NB4 (cell line): ENCODE measurements around the gene PRAMEF17.
"Not testable (repeated sequence)": the region's sequence is repeated elsewhere in the genome, so short reads cannot be mapped to it uniquely, and the experiment has no call there.

ENCODE experiments used
- MYC ChIP-seq: IDR thresholded peaks from 2 replicates; pipeline ENCODE4 v1.6.1; 2011; ENCODE audit warnings: low read depth, low read length
- POLR2A ChIP-seq: IDR thresholded peaks from 2 replicates; pipeline ENCODE4 v1.6.1; 2011; ENCODE audit warnings: mild to moderate bottlenecking; ENCODE audit not compliant: insufficient read length; ENCODE audit errors: extremely low read depth
- TF ChIP-seq, protein P1 (sequence below): IDR thresholded peaks from one replicate; pipeline ENCODE4 v1.5.1; 2012; ENCODE audit warnings: low read depth, low read length
- TF ChIP-seq, protein P2 (sequence below): IDR thresholded peaks from 2 replicates; pipeline ENCODE4 v1.6.1; 2011; ENCODE audit warnings: low read depth, low read length

DNA sequence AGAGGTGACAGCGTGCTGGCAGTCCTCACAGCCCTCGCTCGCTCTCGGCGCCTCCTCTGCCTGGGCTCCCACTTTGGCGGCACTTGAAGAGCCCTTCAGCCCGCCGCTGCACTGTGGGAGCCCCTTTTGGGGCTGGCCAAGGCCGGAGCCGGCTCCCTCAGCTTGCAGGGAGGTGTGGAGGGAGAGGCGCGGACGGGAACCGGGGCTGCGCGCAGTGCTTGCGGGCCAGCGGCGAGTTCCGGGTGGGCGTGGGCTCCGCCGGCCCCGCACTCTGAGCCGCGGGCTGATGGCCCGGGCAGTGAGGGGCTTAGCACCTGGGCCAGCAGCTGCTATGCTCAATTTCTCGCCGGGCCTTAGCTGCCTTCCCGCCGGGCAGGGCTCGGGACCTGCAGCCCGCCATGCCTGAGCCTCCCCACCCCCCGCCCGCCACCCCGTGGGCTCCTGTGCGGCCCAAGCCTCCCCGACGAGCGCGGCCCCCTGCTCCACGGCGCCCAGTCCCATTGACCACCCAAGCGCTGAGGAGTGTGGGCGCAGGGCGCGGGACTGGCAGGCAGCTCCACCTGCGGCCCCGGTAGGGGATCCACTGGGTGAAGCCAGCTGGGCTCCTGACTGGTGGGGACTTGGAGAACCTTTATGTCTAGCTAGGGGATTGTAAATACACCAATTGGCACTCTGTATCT lies 49.8 kb downstream of the PRAMEF17 start:
- not testable (repeated sequence) for TF ChIP-seq POLR2A, MYC
- TF ChIP-seq, protein P1, sequence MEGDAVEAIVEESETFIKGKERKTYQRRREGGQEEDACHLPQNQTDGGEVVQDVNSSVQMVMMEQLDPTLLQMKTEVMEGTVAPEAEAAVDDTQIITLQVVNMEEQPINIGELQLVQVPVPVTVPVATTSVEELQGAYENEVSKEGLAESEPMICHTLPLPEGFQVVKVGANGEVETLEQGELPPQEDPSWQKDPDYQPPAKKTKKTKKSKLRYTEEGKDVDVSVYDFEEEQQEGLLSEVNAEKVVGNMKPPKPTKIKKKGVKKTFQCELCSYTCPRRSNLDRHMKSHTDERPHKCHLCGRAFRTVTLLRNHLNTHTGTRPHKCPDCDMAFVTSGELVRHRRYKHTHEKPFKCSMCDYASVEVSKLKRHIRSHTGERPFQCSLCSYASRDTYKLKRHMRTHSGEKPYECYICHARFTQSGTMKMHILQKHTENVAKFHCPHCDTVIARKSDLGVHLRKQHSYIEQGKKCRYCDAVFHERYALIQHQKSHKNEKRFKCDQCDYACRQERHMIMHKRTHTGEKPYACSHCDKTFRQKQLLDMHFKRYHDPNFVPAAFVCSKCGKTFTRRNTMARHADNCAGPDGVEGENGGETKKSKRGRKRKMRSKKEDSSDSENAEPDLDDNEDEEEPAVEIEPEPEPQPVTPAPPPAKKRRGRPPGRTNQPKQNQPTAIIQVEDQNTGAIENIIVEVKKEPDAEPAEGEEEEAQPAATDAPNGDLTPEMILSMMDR = not testable (repeated sequence)
- TF ChIP-seq, protein P2, sequence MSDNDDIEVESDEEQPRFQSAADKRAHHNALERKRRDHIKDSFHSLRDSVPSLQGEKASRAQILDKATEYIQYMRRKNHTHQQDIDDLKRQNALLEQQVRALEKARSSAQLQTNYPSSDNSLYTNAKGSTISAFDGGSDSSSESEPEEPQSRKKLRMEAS = not testable (repeated sequence)
